ENCODE results near the gene ISM1.
"Not testable (repeated sequence)": the region's sequence is repeated elsewhere in the genome, so short reads cannot be mapped to it uniquely, and the experiment has no call there.

ISM1 gene

GRCh38 chr20:13234961-13235360, 13.9 kb downstream of the ISM1 start:
- Mint-ChIP-seq H3K9me3 (no peaks in the 10 kb centered on the region), H3K27me3 (no peaks in the 10 kb centered on the region), H3K36me3 (ENCODE audit: low read depth) (no peaks in the 10 kb centered on the region), H3K27ac (no peak overlapping the region), H3K4me1 (ENCODE audit: low read depth) (peaks cover 28% of the 10 kb centered on the region), H3K4me3 (no peak overlapping the region)
- no peak for DNase-seq

GRCh38 chr20:13236360-13236759, 15.3 kb downstream of the ISM1 start:
- H3K36me3 Mint-ChIP-seq (ENCODE audit: low read depth); DNase-seq; H3K27ac Mint-ChIP-seq; H3K4me3 Mint-ChIP-seq; H3K9me3 Mint-ChIP-seq; H3K27me3 Mint-ChIP-seq: not testable (repeated sequence)
- H3K4me1 Mint-ChIP-seq (ENCODE audit: low read depth): peaks cover 14% of the 10 kb centered on the region

- Mint-ChIP-seq H3K9me3 (no peaks in the 10 kb centered on the region), H3K27ac (no peak overlapping the region), H3K27me3 (no peaks in the 10 kb centered on the region), H3K36me3 (ENCODE audit: low read depth) (no peaks in the 10 kb centered on the region), H3K4me1 (ENCODE audit: low read depth) (peaks cover 7% of the 10 kb centered on the region), H3K4me3 (no peak overlapping the region)
- no peak for DNase-seq
These were observed 16.1 kb downstream of the ISM1 start for GRCh38 chr20:13236990-13237720.

- Mint-ChIP-seq H3K27me3 (no peaks in the 10 kb centered on the region), H3K4me3 (no peak overlapping the region), H3K4me1 (ENCODE audit: low read depth) (peaks cover 2% of the 10 kb centered on the region), H3K9me3 (no peaks in the 10 kb centered on the region), H3K36me3 (ENCODE audit: low read depth) (no peaks in the 10 kb centered on the region), H3K27ac (no peak overlapping the region)
- DNase-seq: no peak
These were observed 17.1 kb downstream of the ISM1 start for GRCh38 chr20:13238001-13238653.

GRCh38 chr20:13243826-13244376, 22.8 kb downstream of the ISM1 start:
- DNase-seq: no peak
- Mint-ChIP-seq H3K4me3 (no peak overlapping the region), H3K36me3 (ENCODE audit: low read depth) (no peaks in the 10 kb centered on the region), H3K27ac (no peak overlapping the region), H3K4me1 (ENCODE audit: low read depth) (peaks cover 45% of the 10 kb centered on the region), H3K9me3 (no peaks in the 10 kb centered on the region), H3K27me3 (no peaks in the 10 kb centered on the region)

GRCh38 chr20:13245250-13245723, 24.2 kb downstream of the ISM1 start:
- no peak for DNase-seq
- Mint-ChIP-seq H3K4me3 (no peak overlapping the region), H3K9me3 (no peaks in the 10 kb centered on the region), H3K27me3 (no peaks in the 10 kb centered on the region), H3K36me3 (ENCODE audit: low read depth) (no peaks in the 10 kb centered on the region), H3K4me1 (ENCODE audit: low read depth) (peaks cover 56% of the 10 kb centered on the region), H3K27ac (no peak overlapping the region)

GRCh38 chr20:13249118-13249797, 28.2 kb downstream of the ISM1 start:
- peak overlapping the region; percentile 96 for H3K27ac Mint-ChIP-seq
- H3K9me3 Mint-ChIP-seq: no peaks in the 10 kb centered on the region
- no peak overlapping the region for H3K4me3 Mint-ChIP-seq
- H3K27me3 Mint-ChIP-seq: no peaks in the 10 kb centered on the region
- H3K36me3 Mint-ChIP-seq (ENCODE audit: low read depth): no peaks in the 10 kb centered on the region
- DNase-seq: no peak
- peaks cover 62% of the 10 kb centered on the region for H3K4me1 Mint-ChIP-seq (ENCODE audit: low read depth)

GRCh38 chr20:13249798-13250170, 28.7 kb downstream of the ISM1 start:
- no peak for DNase-seq
- Mint-ChIP-seq H3K4me1 (ENCODE audit: low read depth) (peaks cover 59% of the 10 kb centered on the region), H3K27me3 (no peaks in the 10 kb centered on the region), H3K27ac (no peak overlapping the region), H3K36me3 (ENCODE audit: low read depth) (no peaks in the 10 kb centered on the region), H3K9me3 (no peaks in the 10 kb centered on the region), H3K4me3 (no peak overlapping the region)

- Mint-ChIP-seq H3K27ac (no peak overlapping the region), H3K4me1 (ENCODE audit: low read depth) (peaks cover 55% of the 10 kb centered on the region), H3K4me3 (no peak overlapping the region), H3K36me3 (ENCODE audit: low read depth) (no peaks in the 10 kb centered on the region), H3K27me3 (no peaks in the 10 kb centered on the region), H3K9me3 (no peaks in the 10 kb centered on the region)
- DNase-seq: no peak
These were observed 29.2 kb downstream of the ISM1 start for GRCh38 chr20:13250251-13250650.

- H3K27me3 Mint-ChIP-seq: no peaks in the 10 kb centered on the region
- peaks cover 48% of the 10 kb centered on the region for H3K4me1 Mint-ChIP-seq (ENCODE audit: low read depth)
- H3K27ac Mint-ChIP-seq: no peak overlapping the region
These were observed 30.2 kb downstream of the ISM1 start for GRCh38 chr20:13251106-13251903.

GRCh38 chr20:13251904-13252297, 30.8 kb downstream of the ISM1 start:
- Mint-ChIP-seq H3K4me1 (ENCODE audit: low read depth) (peaks cover 48% of the 10 kb centered on the region), H3K27ac (no peak overlapping the region), H3K36me3 (ENCODE audit: low read depth) (no peaks in the 10 kb centered on the region), H3K9me3 (no peaks in the 10 kb centered on the region), H3K27me3 (no peaks in the 10 kb centered on the region), H3K4me3 (no peak overlapping the region)
- DNase-seq: no peak

More at GRCh38 chr20:13251106-13251903, 30.2 kb downstream of the ISM1 start:
- Mint-ChIP-seq H3K36me3 (ENCODE audit: low read depth) (no peaks in the 10 kb centered on the region), H3K9me3 (no peaks in the 10 kb centered on the region), H3K4me3 (no peak overlapping the region)
- DNase-seq: no peak

GRCh38 chr20:13255356-13255755, 34.3 kb downstream of the ISM1 start:
- no peak for DNase-seq
- no peaks in the 10 kb centered on the region for H3K36me3 Mint-ChIP-seq (ENCODE audit: low read depth)
- no peak overlapping the region for H3K27ac Mint-ChIP-seq
- peaks cover 20% of the 10 kb centered on the region for H3K4me1 Mint-ChIP-seq (ENCODE audit: low read depth)
- H3K9me3 Mint-ChIP-seq: no peaks in the 10 kb centered on the region
- H3K27me3 Mint-ChIP-seq: no peaks in the 10 kb centered on the region
- no peak overlapping the region for H3K4me3 Mint-ChIP-seq

- H3K27me3 Mint-ChIP-seq: no peaks in the 10 kb centered on the region
- peaks cover 13% of the 10 kb centered on the region for H3K4me1 Mint-ChIP-seq (ENCODE audit: low read depth)
- no peak overlapping the region for H3K27ac Mint-ChIP-seq
- H3K4me3 Mint-ChIP-seq: no peak overlapping the region
- no peaks in the 10 kb centered on the region for H3K9me3 Mint-ChIP-seq
- no peak for DNase-seq
- H3K36me3 Mint-ChIP-seq (ENCODE audit: low read depth): no peaks in the 10 kb centered on the region
These were observed 35.5 kb downstream of the ISM1 start for GRCh38 chr20:13256606-13257005.

GRCh38 chr20:13259921-13260320, 38.8 kb downstream of the ISM1 start:
- H3K27ac Mint-ChIP-seq: no peak overlapping the region
- H3K9me3 Mint-ChIP-seq: no peaks in the 10 kb centered on the region
- H3K27me3 Mint-ChIP-seq: no peaks in the 10 kb centered on the region
- H3K36me3 Mint-ChIP-seq (ENCODE audit: low read depth): no peaks in the 10 kb centered on the region
- peaks cover 15% of the 10 kb centered on the region for H3K4me1 Mint-ChIP-seq (ENCODE audit: low read depth)
- DNase-seq: no peak
- H3K4me3 Mint-ChIP-seq: no peak overlapping the region

Measured in activated T-cell treated with anti-CD3 and anti-CD28 coated beads, Interleukin-2, amount 50 U/mL, for 24 hours (primary cell).